GM12878 (cell line): ENCODE results near the gene GABBR2. TPM values are rescaled to one million over a fixed set of nuclear protein-coding genes. Genes with fewer than 3 reads are reported as not detected.

Source experiments
- ATAC-seq: fragments of 200-7000 bp; cut with Tn5 transposase; 3 replicates; pipeline ENCODE4 v1.9.1; 2020; ENCODE audit warnings: mild to moderate bottlenecking, moderate library complexity
- BruUV-seq: library from RNA; stranded (reverse); fragments of 400-500 nt; replicated peaks from 2 replicates; lab custom pipeline; 2021; lab: Mats Ljungman, UMichigan
- CTCF ChIA-PET: fragments of 300-600 bp; sonication (Branson Sonifier 250); formaldehyde crosslinking; extraction: SDS; loops from one replicate; lab custom pipeline; 2021; ENCODE audit warnings: inconsistent platforms; lab: Yijun Ruan, JAX
- POLR2A ChIA-PET: fragments of 350-600 bp; formaldehyde crosslinking; extraction: SDS; loops from one replicate; lab custom pipeline; 2021; ENCODE audit warnings: inconsistent platforms; lab: Charles Lee
- RAD21 ChIA-PET: fragments of 300-600 bp; sonication (Branson Sonifier 250); formaldehyde crosslinking; loops from one replicate; lab custom pipeline; 2023; ENCODE audit warnings: antibody characterized with exemption; ENCODE audit not compliant: unreplicated experiment; lab: Charles Lee
- SMC1A ChIA-PET: fragments of 300-600 bp; sonication (Branson Sonifier 250); formaldehyde crosslinking; loops from one replicate; lab custom pipeline; 2023; ENCODE audit not compliant: unreplicated experiment, uncharacterized antibody; lab: Charles Lee
- DNase-seq: peaks from one replicate; pipeline ENCODE4 v3.0.0-alpha.2; 2011; ENCODE audit warnings: low read depth, low spot score
- FAIRE-seq: peaks from 3 replicates; lab custom pipeline; 2011; peaks lifted over from hg19 to GRCh38; lab: Jason Lieb, UNC
- H2AFZ ChIP-seq: 2 replicates; pipeline ENCODE4 v1.6.0; 2011; ENCODE audit warnings: low read depth, low read length, control low read depth; ENCODE audit not compliant: control insufficient read depth
- H3K27ac ChIP-seq: 2 replicates; pipeline ENCODE4 v1.5.1; 2011; ENCODE audit warnings: control low read depth; ENCODE audit not compliant: control insufficient read depth, insufficient read depth
- H3K27me3 ChIP-seq, 2 experiments: replicated peaks in 1 of 2; 2 replicates each; pipeline versions ENCODE4 v1.6.0 to v1.6.1; 2011; ENCODE audit warnings: low read length in 1 of 2; ENCODE audit not compliant: control insufficient read depth in 2 of 2, insufficient read depth in 2 of 2
- H3K36me3 ChIP-seq, 2 experiments: 2 replicates each; pipeline ENCODE4 v1.5.1; 2011; ENCODE audit warnings: low read length in 1 of 2; ENCODE audit not compliant: control insufficient read depth in 2 of 2, insufficient read depth in 2 of 2
- H3K4me1 ChIP-seq: 2 replicates; pipeline ENCODE4 v1.6.1; 2011; ENCODE audit warnings: mild to moderate bottlenecking, low read length, moderate library complexity, mixed read lengths; ENCODE audit not compliant: control insufficient read depth, insufficient read depth
- H3K4me2 ChIP-seq: 2 replicates; pipeline ENCODE4 v1.6.0; 2011; ENCODE audit warnings: control low read depth; ENCODE audit not compliant: control insufficient read depth, insufficient read depth
- H3K4me3 ChIP-seq: fragments of 200-600 bp; sonication (generic); 2 replicates; pipeline ENCODE4 v1.5.1; 2016
- H3K79me2 ChIP-seq: 2 replicates; pipeline ENCODE4 v1.6.0; 2011; ENCODE audit warnings: low read length; ENCODE audit not compliant: control insufficient read depth, insufficient read depth
- H3K9ac ChIP-seq: 2 replicates; pipeline ENCODE4 v1.8.0; 2011; ENCODE audit warnings: low read length, control low read depth, mixed read lengths; ENCODE audit not compliant: control insufficient read depth, insufficient read depth
- H3K9me3 ChIP-seq: replicated peaks from 3 replicates; pipeline ENCODE4 v1.5.1; 2011; ENCODE audit warnings: mild to moderate bottlenecking, low read length; ENCODE audit not compliant: control insufficient read depth, insufficient read depth
- H4K20me1 ChIP-seq: 2 replicates; pipeline ENCODE4 v1.6.0; 2011; ENCODE audit not compliant: control insufficient read depth, insufficient read depth
- RFX5 ChIP-seq: IDR thresholded peaks from 2 replicates; pipeline ENCODE4 v1.6.1; 2011; ENCODE audit warnings: low read depth, low read length, improper control_type of control experiment
- TCF3 ChIP-seq: IDR thresholded peaks from 2 replicates; pipeline ENCODE4 v1.6.1; 2012; ENCODE audit warnings: low read depth, mild to moderate bottlenecking, low read length, borderline replicate concordance; ENCODE audit not compliant: insufficient read depth
- WGBS: methylation state at CpG from one replicate; pipeline ENCODE4 v1.1.6; 2016; ENCODE audit warnings: low lambda C conversion rate; ENCODE audit not compliant: insufficient replicate concordance, insufficient coverage; ENCODE audit errors: missing lambda C conversion rate; 5-methylcytosine and 5-hydroxymethylcytosine counted together
- in situ Hi-C: fragments of 300-500 bp; cut with MboI; formaldehyde crosslinking; loops from 9 replicates; pipeline ENCODE4 v1.14.3; 2018; ENCODE audit warnings: mixed read lengths
- intact Hi-C: fragments of 100-400 bp; cut with micrococcal nuclease; formaldehyde crosslinking; loops from one replicate; pipeline ENCODE4 v1.14.2; 2022; ENCODE audit not compliant: unreplicated experiment
- polyA plus RNA-seq, 11 experiments: library from polyadenylated mRNA; depleted of rRNA in 4 of 11; unstranded in 6 of 11; stranded (reverse) in 5 of 11; fragments of >200 nt; fragmentation: Nextera tagmentation in 4 of 11; fragmentation: Illumina TruSeq in 1 of 11; extraction: Ambion mirVana in 4 of 11; extraction: Trizol in 1 of 11; gene quantifications; 1 replicate in 1 of 11; 2 replicates in 10 of 11; pipeline versions ENCODE4 v1.2.1 to v1.2.3, GENCODE V29; 2011 to 2016; ENCODE audit warnings: inconsistent platforms in 2 of 11, missing spikeins in 2 of 11, low read depth in 1 of 11
- total RNA-seq, 4 experiments: library from RNA; depleted of rRNA in 3 of 4; stranded (reverse); fragments of >200 nt in 3 of 4; fragmentation: Illumina TruSeq in 1 of 4; extraction: Trizol in 1 of 4; gene quantifications; 2 replicates each; pipeline versions ENCODE4 v1.2.1 to v1.2.3, GENCODE V29; 2013 to 2021
- TF ChIP-seq, protein P1 (sequence below): IDR thresholded peaks from 2 replicates; pipeline ENCODE4 v1.6.1; 2012; ENCODE audit warnings: mild to moderate bottlenecking, low read depth, low read length

Gene GABBR2
- total and polyA plus RNA-seq, 10 of the 15 experiments (the other 5 are each of a cell fraction or from before 2014, with no cell fraction given) = 0.02 to 2.2 (median 0.06) TPM; not detected in 2

DNA sequence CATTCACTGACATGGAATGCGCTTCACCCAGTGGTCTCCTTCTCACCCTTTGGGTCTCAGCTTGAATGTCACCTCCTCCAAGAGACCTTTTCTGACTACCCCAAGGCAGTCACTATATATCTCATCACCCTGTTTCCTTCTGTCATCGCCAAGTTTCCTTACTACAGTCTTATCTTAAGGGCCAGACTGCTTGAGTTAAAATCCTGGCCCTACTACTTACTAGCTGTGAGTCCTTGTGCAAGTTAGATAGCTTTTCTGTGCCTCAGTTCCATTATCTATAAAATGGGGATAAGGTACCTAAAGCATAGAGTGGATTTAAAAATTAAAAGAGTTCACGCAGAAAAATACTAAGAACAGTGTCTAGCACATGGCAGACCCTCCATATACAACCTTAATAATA is 132.4 kb downstream of the GABBR2 start:
- POLR2A ChIA-PET = no interaction called here
- CTCF ChIA-PET = interaction anchor here (0.6 kb wide), 1 partner anchor 100 kb away, joined by 4 read pairs; no protein-coding TSS in a partner anchor
- H2AFZ ChIP-seq = no peak overlapping the region; the same call in 1 of the 2 replicates

More for the DNA sequence above, 132.4 kb downstream of the GABBR2 start:
- H3K36me3 ChIP-seq = no peaks in the 10 kb centered on the region
- ChIA-PET RAD21 (no interaction called here), SMC1A (no interaction called here)
- H3K27me3 ChIP-seq = no peaks in the 10 kb centered on the region
- peaks cover 28% of the 10 kb centered on the region for H3K4me1 ChIP-seq
- H4K20me1 ChIP-seq = no peaks in the 10 kb centered on the region; the same call in 1 of the 2 replicates
- FAIRE-seq (no peak), ATAC-seq (no peak; the same call in 2 of the 3 replicates), DNase-seq (no peak)
- H3K27ac ChIP-seq = peak overlapping the region; percentile 31; the same call in 1 of the 2 replicates
- peaks cover 3% of the 10 kb centered on the region; the same call in 2 of the 3 replicates for H3K9me3 ChIP-seq
- no peak overlapping the region for H3K9ac ChIP-seq
- no TSS peak for BruUV-seq
- in situ Hi-C loops = no loop called here
- TF ChIP-seq TCF3 (no peak), RFX5 (no peak)
- TF ChIP-seq, protein P1, sequence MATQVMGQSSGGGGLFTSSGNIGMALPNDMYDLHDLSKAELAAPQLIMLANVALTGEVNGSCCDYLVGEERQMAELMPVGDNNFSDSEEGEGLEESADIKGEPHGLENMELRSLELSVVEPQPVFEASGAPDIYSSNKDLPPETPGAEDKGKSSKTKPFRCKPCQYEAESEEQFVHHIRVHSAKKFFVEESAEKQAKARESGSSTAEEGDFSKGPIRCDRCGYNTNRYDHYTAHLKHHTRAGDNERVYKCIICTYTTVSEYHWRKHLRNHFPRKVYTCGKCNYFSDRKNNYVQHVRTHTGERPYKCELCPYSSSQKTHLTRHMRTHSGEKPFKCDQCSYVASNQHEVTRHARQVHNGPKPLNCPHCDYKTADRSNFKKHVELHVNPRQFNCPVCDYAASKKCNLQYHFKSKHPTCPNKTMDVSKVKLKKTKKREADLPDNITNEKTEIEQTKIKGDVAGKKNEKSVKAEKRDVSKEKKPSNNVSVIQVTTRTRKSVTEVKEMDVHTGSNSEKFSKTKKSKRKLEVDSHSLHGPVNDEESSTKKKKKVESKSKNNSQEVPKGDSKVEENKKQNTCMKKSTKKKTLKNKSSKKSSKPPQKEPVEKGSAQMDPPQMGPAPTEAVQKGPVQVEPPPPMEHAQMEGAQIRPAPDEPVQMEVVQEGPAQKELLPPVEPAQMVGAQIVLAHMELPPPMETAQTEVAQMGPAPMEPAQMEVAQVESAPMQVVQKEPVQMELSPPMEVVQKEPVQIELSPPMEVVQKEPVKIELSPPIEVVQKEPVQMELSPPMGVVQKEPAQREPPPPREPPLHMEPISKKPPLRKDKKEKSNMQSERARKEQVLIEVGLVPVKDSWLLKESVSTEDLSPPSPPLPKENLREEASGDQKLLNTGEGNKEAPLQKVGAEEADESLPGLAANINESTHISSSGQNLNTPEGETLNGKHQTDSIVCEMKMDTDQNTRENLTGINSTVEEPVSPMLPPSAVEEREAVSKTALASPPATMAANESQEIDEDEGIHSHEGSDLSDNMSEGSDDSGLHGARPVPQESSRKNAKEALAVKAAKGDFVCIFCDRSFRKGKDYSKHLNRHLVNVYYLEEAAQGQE = no peak
- no peaks in the 10 kb centered on the region for H3K79me2 ChIP-seq
- H3K4me2 ChIP-seq = peak overlapping the region; percentile 93
- 49% methylated on average over 3 of the region's 3 CpGs for WGBS
- H3K4me3 ChIP-seq = no peak overlapping the region
- intact Hi-C loops = no loop called here
